Inferior parietal cortex (tissue), 1 donor: ENCODE data around the gene PRUNE1.

Source experiments
- DNase-seq: peaks from one replicate; pipeline ENCODE4 v3.0.0-alpha.2; 2016; ENCODE audit errors: extremely low spot score

PRUNE1 gene

DNA sequence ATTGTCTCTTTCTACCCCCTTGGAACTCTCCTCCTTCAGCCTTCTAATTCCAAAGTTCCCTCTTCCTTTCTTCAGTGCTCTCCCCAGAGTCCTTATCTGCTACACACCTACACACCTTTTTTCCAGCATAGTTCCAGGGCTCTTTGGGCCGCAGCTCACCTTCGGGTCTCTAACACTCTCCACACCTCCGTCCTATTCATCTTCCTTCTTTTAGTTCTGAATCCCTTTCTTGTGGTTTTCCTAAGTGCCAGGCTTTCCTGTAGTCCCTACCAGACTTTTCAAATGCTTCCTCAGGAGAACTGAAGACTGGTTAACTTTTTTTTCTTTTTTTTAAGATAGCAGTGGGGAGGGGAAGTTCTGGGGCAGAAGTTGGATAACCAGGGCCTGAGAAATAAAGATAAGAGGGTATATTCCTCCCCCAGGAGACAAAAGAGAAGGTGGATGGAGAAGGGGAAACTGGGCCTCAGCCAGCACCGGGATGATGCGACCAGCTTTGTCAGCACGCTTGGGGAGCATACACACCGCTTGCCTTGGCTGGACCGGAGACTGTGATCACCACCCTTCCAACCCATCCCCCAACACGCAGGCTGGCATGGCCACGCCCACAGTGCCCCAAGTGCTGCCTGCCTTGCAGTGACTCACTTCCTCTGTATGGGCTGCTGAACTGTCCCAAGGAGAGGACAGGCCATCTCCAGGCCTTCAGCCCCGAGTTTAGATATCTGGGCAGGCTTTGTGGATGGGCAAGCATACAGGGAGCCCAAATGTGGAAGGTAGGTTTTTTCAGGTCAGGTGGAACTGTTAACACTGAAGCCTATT is 31.2 kb upstream of the PRUNE1 start:
- peak; percentile 72 for DNase-seq

- peak; percentile 99 for DNase-seq
Observed at GRCh38 chr1:150979092-150980056, 28.9 kb upstream of the PRUNE1 start.

GRCh38 chr1:150981177-150981804 is 27.0 kb upstream of the PRUNE1 start:
- no peak for DNase-seq

- DNase-seq, result no peak
Observed at GRCh38 chr1:150981805-150982712, 26.2 kb upstream of the PRUNE1 start, which contains the start of gene ANXA9. TSS of gene ANXA9 (plus strand) at chr1:150982292. CDS start at chr1:150983106, 814 bp downstream.

DNA sequence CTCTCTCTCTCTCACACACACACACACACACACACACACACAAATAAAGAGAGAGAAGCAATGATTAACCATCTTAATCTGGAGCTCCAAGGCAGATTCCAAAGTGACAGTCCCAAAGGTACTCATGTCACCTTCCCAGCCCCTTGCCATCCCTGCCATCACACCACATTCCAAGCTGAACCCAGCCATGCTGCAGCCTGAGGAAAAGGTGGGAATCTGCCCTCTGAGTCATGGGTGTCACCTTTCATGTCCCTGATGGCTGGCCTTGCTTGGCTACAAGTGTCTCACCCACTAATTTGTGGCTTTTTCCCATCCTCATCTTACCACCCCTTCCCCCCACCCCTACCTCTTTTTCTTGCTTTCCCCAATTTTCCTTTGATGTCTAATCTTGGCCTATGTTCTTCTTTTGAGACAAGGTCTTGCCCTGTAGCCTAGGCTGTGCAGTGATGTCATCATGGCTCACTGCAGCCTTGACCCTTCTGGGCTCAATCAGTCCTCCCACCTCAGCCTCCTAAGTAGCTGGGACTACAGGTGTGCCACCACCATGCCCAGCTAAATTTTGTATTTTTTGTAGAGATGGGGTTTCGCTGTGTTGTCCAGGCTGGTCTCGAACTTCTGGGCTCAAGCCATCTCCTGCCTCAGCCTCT is 22.9 kb upstream of the PRUNE1 start:
- no peak for DNase-seq

- DNase-seq, result no peak
Observed at GRCh38 chr1:150987924-150988323, 20.3 kb upstream of the PRUNE1 start.

GRCh38 chr1:150992626-150993025 is 15.6 kb upstream of the PRUNE1 start:
- DNase-seq, result no peak

DNA sequence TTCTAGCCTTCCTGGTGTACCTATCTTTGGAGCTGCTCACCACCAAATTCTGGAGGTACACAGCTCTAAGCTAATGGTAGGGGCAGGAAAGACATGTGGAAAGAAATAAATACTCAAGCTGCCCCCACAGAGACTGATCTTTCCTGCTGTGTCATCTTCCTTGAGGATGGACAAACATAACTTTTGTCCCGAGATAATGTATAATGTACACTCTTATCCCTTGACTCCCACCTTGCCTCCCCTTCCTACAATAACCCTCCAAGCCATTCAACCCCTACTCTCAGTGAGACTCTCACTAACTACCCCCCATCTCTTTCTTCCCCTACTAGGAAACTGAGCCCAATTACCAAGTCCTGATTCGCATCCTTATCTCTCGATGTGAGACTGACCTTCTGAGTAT is 14.0 kb upstream of the PRUNE1 start:
- DNase-seq, result no peak

- no peak for DNase-seq
Observed at GRCh38 chr1:150995460-150995859, 12.8 kb upstream of the PRUNE1 start.

GRCh38 chr1:150995896-150996295 is 12.4 kb upstream of the PRUNE1 start:
- peak; percentile 69 for DNase-seq

DNA sequence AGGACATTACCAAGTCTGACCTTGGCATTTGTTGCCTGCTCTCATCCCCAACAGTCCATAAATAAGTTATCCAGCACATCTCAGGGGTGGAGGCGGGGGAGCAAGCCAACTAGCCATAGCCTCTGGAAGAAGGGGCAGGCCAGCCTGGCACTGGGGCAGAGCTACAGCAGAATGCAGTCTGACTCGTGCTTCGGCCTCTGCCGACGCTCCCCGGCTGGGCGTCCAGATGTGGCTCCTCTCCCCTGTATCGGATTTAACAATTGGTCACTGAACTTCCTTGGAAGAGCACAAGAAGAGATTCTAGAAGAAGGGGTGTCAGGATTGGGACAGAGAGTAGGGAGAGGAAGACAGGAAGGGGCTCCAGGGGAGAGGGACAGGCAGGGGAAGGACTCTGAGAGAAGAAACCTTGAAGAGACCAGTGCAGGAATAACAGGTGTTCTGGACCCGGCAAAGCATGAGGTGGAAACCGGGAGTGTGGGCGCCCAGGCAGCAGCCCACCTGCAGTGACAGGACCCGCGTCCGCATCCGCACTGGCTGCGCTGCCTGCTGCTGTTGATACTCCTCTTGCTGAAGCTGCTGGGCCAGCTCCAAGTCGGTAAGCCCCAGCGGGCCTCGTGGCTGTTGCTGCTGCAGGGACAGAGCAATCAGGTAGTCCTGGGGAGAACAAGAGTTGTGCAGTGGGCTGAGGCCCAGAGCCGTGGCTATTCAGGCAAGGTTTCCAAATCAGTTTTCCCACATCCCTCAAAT is 10.9 kb upstream of the PRUNE1 start:
- DNase-seq, result no peak

- DNase-seq, result no peak
Observed at GRCh38 chr1:150997949-150998348, 10.3 kb upstream of the PRUNE1 start.

GRCh38 chr1:150999051-150999674 is 9.1 kb upstream of the PRUNE1 start:
- peak; percentile 47 for DNase-seq

GRCh38 chr1:150999926-151000325 is 8.3 kb upstream of the PRUNE1 start:
- DNase-seq, result no peak

- no peak for DNase-seq
Observed at GRCh38 chr1:151000408-151000807, 7.8 kb upstream of the PRUNE1 start.

GRCh38 chr1:151001602-151002001 is 6.6 kb upstream of the PRUNE1 start:
- DNase-seq, result no peak

- DNase-seq, result no peak
Observed at GRCh38 chr1:151002051-151002450, 6.2 kb upstream of the PRUNE1 start.

GRCh38 chr1:151002611-151003010 is 5.6 kb upstream of the PRUNE1 start:
- no peak for DNase-seq

DNA sequence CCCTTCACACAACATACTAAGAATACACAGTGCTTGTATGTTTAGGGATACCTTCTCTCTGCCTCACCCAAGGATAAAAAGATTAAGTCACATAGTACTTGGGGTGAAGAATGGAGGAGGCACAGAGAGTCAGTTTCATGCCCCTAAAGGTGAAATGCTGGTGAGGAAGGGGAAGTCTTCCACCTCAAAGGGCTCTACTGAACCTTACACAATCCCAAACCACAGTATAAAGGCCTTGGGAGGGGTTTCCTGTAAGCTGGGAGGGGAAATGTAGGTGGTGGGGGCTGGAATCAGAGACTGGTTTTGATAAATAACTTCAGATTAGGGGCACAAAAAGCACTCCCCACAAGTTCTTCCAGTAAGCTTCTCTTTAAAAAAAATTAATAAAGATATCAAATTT is 5.1 kb upstream of the PRUNE1 start:
- no peak for DNase-seq
